GM21515 (cell line): ENCODE measurements around the gene HAVCR1.
"Not testable (repeated sequence)": the region's sequence is repeated elsewhere in the genome, so short reads cannot be mapped to it uniquely, and the experiment has no call there.

ENCODE experiments used
- ATAC-seq: cut with Tn5 transposase; IDR thresholded peaks from one replicate; pipeline ENCODE4 v1.9.1; 2021; ENCODE audit not compliant: unreplicated experiment

Gene HAVCR1

GRCh38 chr5:157051604-157052245 lies 7.2 kb downstream of the HAVCR1 start:
- ATAC-seq = no peak

- no peak for ATAC-seq
Measured at GRCh38 chr5:157050050-157050449, 8.9 kb downstream of the HAVCR1 start.

- no peak for ATAC-seq
Measured at GRCh38 chr5:157049605-157050004, 9.3 kb downstream of the HAVCR1 start.

GRCh38 chr5:157047898-157048297 lies 11.0 kb downstream of the HAVCR1 start:
- no peak for ATAC-seq

GRCh38 chr5:157047016-157047415 lies 11.9 kb downstream of the HAVCR1 start:
- ATAC-seq = not testable (repeated sequence)

GRCh38 chr5:157046041-157046440 lies 12.9 kb downstream of the HAVCR1 start:
- ATAC-seq = no peak

- ATAC-seq = no peak
Measured at GRCh38 chr5:157045601-157046000, 13.3 kb downstream of the HAVCR1 start.

- ATAC-seq = no peak
Measured at GRCh38 chr5:157038568-157039187, 20.2 kb downstream of the HAVCR1 start.

GRCh38 chr5:157034106-157035072 lies 24.5 kb downstream of the HAVCR1 start:
- ATAC-seq = not testable (repeated sequence)

GRCh38 chr5:157033071-157033583 lies 25.8 kb downstream of the HAVCR1 start:
- no peak for ATAC-seq

- ATAC-seq = no peak
Measured at GRCh38 chr5:157030692-157031091, 28.2 kb downstream of the HAVCR1 start.

- no peak for ATAC-seq
Measured at GRCh38 chr5:157029457-157029856, 29.5 kb downstream of the HAVCR1 start.

GRCh38 chr5:157027663-157028062 lies 31.3 kb downstream of the HAVCR1 start:
- ATAC-seq = peak; percentile 90

GRCh38 chr5:157026789-157027424 lies 32.0 kb downstream of the HAVCR1 start:
- ATAC-seq = no peak

GRCh38 chr5:157025093-157025698 lies 33.7 kb downstream of the HAVCR1 start:
- ATAC-seq = no peak

GRCh38 chr5:157024208-157024959 lies 34.5 kb downstream of the HAVCR1 start:
- no peak for ATAC-seq

GRCh38 chr5:157022024-157022423 lies 36.9 kb downstream of the HAVCR1 start:
- no peak for ATAC-seq

- no peak for ATAC-seq
Measured at GRCh38 chr5:157020511-157021222, 38.2 kb downstream of the HAVCR1 start.

GRCh38 chr5:157020002-157020401 lies 38.9 kb downstream of the HAVCR1 start:
- no peak for ATAC-seq
